DND-41 (cell line): ENCODE results near the gene KAZN.

Source experiments
- ATAC-seq: fragments of 200-7000 bp; cut with Tn5 transposase; 3 replicates; pipeline ENCODE4 v1.9.1; 2021; ENCODE audit warnings: low read depth; ENCODE audit not compliant: insufficient read depth
- DNase-seq: peaks from one replicate; pipeline ENCODE4 v3.0.0-alpha.2; 2020
- H2AFZ ChIP-seq: 2 replicates; pipeline ENCODE4 v1.6.0; 2012; ENCODE audit warnings: low read depth, low read length
- H3K27ac ChIP-seq: 2 replicates; pipeline ENCODE4 v1.5.1; 2012; ENCODE audit warnings: low read length, inconsistent platforms
- H3K27me3 ChIP-seq: fragments of 200-600 bp; sonication (generic); 2 replicates; pipeline ENCODE4 v1.6.0; 2012; ENCODE audit warnings: low read length, mild to moderate bottlenecking, inconsistent platforms; ENCODE audit not compliant: insufficient read depth, poor library complexity
- H3K36me3 ChIP-seq: 2 replicates; pipeline ENCODE4 v1.5.1; 2012; ENCODE audit warnings: low read length, inconsistent platforms; ENCODE audit not compliant: insufficient read depth
- H3K4me1 ChIP-seq: 2 replicates; pipeline ENCODE4 v1.5.1; 2012; ENCODE audit warnings: mild to moderate bottlenecking, low read length; ENCODE audit not compliant: insufficient read depth
- H3K4me2 ChIP-seq: 2 replicates; pipeline ENCODE4 v1.6.0; 2012; ENCODE audit warnings: mild to moderate bottlenecking, moderate library complexity, low read length, inconsistent platforms; ENCODE audit not compliant: insufficient read depth
- H3K4me3 ChIP-seq, 2 experiments: fragments of 200-600 bp in 1 of 2; shearing (Covaris generic) in 1 of 2; 2 replicates each; pipeline ENCODE4 v1.5.1; 2012 to 2016; ENCODE audit warnings: inconsistent platforms in 2 of 2, low read length in 2 of 2, mild to moderate bottlenecking in 2 of 2, low read depth in 1 of 2, moderate library complexity in 1 of 2
- H3K79me2 ChIP-seq: 2 replicates; pipeline ENCODE4 v1.6.0; 2012; ENCODE audit warnings: low read length, inconsistent platforms; ENCODE audit not compliant: insufficient read depth
- H3K9ac ChIP-seq: 2 replicates; pipeline ENCODE4 v1.6.0; 2012; ENCODE audit warnings: low read depth, mild to moderate bottlenecking, inconsistent platforms, low read length, moderate library complexity
- H3K9me3 ChIP-seq: 2 replicates; pipeline ENCODE4 v1.5.1; 2012; ENCODE audit warnings: low read length, moderate library complexity, mild to moderate bottlenecking, inconsistent platforms; ENCODE audit not compliant: insufficient read depth, severe bottlenecking
- H4K20me1 ChIP-seq: 2 replicates; pipeline ENCODE4 v1.6.0; 2012; ENCODE audit warnings: low read length; ENCODE audit not compliant: insufficient read depth
- EZH2 ChIP-seq: IDR thresholded peaks from 3 replicates; pipeline ENCODE4 v1.6.1; 2012; ENCODE audit warnings: borderline replicate concordance, low read depth, mild to moderate bottlenecking, moderate library complexity, low read length, inconsistent platforms; ENCODE audit not compliant: severe bottlenecking
- TF ChIP-seq, protein P1 (sequence below): IDR thresholded peaks from 2 replicates; pipeline ENCODE4 v1.5.1; 2012; ENCODE audit warnings: borderline replicate concordance, low read length, moderate library complexity, mild to moderate bottlenecking; ENCODE audit not compliant: poor library complexity, severe bottlenecking; ENCODE audit errors: extremely low read depth

KAZN gene

DNA sequence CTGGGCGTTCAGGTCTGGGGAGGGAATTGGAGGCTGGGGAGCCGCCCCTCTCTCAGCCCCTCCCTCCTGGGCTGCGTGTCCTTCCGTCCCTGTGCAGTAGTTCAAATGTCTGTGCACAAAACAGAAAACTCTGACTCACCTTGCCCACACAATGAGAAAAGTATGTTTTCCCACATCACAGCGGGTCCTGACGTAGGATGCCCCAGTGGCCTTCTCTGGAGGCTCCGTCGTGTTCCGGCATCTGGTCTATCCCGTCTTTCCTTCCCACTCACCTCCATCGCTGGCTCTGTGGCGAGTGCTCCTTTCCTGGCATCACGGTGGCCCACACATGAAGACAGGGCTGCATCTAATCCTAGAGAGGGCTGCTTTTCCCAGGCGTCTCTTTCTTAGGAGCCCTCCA, 224.0 kb downstream of the KAZN start:
- ATAC-seq (no peak), DNase-seq (no peak)

DNA sequence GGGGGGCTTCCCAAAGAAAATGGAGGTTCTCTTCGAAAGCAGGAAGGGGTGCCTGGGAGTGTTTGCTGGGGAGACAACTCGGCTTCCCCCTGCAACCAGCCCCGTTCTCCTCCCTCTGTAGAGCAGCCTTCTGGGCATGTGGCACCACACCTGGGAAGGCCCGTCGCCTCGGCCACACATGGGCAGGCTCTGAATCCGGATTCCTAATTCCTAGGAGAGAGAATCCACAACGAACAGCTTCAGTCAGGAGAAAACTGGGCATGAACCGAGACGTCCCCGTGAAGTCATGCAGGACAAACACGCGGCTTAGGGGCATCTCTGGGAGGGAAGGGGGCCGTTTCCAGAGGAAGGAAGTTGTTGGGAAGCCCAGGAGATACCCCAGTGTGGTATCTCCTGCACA, 224.5 kb downstream of the KAZN start:
- Histone ChIP-seq H3K27ac (no peak overlapping the region), H2AFZ (no peak overlapping the region), H3K4me1 (no peaks in the 10 kb centered on the region), H3K79me2 (no peaks in the 10 kb centered on the region), H3K9me3 (no peaks in the 10 kb centered on the region), H3K9ac (no peak overlapping the region), H3K4me2 (no peak overlapping the region), H3K36me3 (no peaks in the 10 kb centered on the region), H3K4me3 (no peak overlapping the region), H4K20me1 (peaks cover 4% of the 10 kb centered on the region; the same call in 1 of the 2 replicates), H3K27me3 (no peaks in the 10 kb centered on the region)
- no peak for DNase-seq
- ATAC-seq: no peak
- TF ChIP-seq, protein P1, sequence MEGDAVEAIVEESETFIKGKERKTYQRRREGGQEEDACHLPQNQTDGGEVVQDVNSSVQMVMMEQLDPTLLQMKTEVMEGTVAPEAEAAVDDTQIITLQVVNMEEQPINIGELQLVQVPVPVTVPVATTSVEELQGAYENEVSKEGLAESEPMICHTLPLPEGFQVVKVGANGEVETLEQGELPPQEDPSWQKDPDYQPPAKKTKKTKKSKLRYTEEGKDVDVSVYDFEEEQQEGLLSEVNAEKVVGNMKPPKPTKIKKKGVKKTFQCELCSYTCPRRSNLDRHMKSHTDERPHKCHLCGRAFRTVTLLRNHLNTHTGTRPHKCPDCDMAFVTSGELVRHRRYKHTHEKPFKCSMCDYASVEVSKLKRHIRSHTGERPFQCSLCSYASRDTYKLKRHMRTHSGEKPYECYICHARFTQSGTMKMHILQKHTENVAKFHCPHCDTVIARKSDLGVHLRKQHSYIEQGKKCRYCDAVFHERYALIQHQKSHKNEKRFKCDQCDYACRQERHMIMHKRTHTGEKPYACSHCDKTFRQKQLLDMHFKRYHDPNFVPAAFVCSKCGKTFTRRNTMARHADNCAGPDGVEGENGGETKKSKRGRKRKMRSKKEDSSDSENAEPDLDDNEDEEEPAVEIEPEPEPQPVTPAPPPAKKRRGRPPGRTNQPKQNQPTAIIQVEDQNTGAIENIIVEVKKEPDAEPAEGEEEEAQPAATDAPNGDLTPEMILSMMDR: no peak
- TF ChIP-seq EZH2: no peak

More for the DNA sequence above, 224.0 kb downstream of the KAZN start:
- no peaks in the 10 kb centered on the region for H3K4me1 ChIP-seq
- no peak overlapping the region for H2AFZ ChIP-seq
- H3K9ac ChIP-seq: no peak overlapping the region
- H3K4me2 ChIP-seq: no peak overlapping the region
- H3K27me3 ChIP-seq: no peaks in the 10 kb centered on the region
- H3K9me3 ChIP-seq: no peaks in the 10 kb centered on the region
- no peak overlapping the region for H3K27ac ChIP-seq
- H3K36me3 ChIP-seq: no peaks in the 10 kb centered on the region
- TF ChIP-seq, protein P1: no peak
- TF ChIP-seq EZH2: no peak
- no peaks in the 10 kb centered on the region for H3K79me2 ChIP-seq
- peaks cover 4% of the 10 kb centered on the region; the same call in 1 of the 2 replicates for H4K20me1 ChIP-seq
- no peak overlapping the region for H3K4me3 ChIP-seq

DNA sequence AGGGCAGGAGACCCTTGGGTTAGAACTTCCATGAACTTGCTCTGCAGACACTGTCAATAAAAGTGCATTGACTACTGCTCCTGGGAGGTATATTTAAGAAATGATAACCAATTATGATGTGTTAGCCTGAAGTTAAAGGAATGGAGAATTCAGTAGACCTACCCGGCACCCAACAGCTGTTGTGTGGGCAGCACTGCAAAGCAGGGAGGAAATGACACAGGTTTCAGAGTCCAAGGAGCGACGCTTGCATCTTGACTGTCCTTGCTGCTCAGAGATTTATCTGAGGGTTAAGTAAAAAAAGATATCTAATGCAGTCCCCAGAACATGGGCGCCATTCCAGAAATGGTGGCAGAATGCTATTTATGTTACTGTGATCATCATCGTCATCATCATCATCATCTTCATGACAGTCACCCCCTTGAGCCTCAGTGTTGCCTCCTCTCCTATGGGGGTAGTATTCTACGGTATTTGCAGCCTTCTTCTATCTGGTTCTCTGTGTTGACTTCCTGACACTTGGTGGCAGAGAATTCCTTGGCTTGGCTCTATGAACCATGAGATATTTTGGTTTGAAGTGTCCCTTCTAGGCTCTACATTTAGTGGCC, 225.9 kb downstream of the KAZN start:
- H4K20me1 ChIP-seq: peaks cover 4% of the 10 kb centered on the region; the same call in 1 of the 2 replicates
- ATAC-seq (no peak), DNase-seq (no peak)
- H3K79me2 ChIP-seq: no peaks in the 10 kb centered on the region
- no peaks in the 10 kb centered on the region for H3K4me1 ChIP-seq
- no peak for TF ChIP-seq EZH2
- TF ChIP-seq, protein P1: no peak
- H2AFZ ChIP-seq: no peak overlapping the region
- no peaks in the 10 kb centered on the region for H3K27me3 ChIP-seq
- H3K36me3 ChIP-seq: no peaks in the 10 kb centered on the region
- no peak overlapping the region for H3K4me3 ChIP-seq
- no peak overlapping the region for H3K4me2 ChIP-seq
- H3K9ac ChIP-seq: no peak overlapping the region
- no peaks in the 10 kb centered on the region for H3K9me3 ChIP-seq
- no peak overlapping the region for H3K27ac ChIP-seq
